Fibroblast of skin of scalp (primary cell): ENCODE results near the gene CYBC1.

Experiments
- DNase-seq: peaks from one replicate; pipeline ENCODE4 v3.0.0-alpha.2; 2013

CYBC1 gene

GRCh38 chr17:82446649-82447048 lies 3.9 kb downstream of the CYBC1 start:
- no peak for DNase-seq

GRCh38 chr17:82446124-82446523 lies 4.4 kb downstream of the CYBC1 start:
- DNase-seq: no peak

GRCh38 chr17:82445542-82445941 lies 5.0 kb downstream of the CYBC1 start:
- DNase-seq: no peak

GRCh38 chr17:82444941-82445521 lies 5.5 kb downstream of the CYBC1 start:
- DNase-seq: no peak

GRCh38 chr17:82444284-82444893 lies 6.2 kb downstream of the CYBC1 start:
- DNase-seq: no peak

- DNase-seq: no peak
Observed at GRCh38 chr17:82443465-82444283, 6.9 kb downstream of the CYBC1 start.

GRCh38 chr17:82442643-82443464 lies 7.7 kb downstream of the CYBC1 start:
- no peak for DNase-seq

- DNase-seq: no peak
Observed at GRCh38 chr17:82441691-82442487, 8.7 kb downstream of the CYBC1 start.

GRCh38 chr17:82440991-82441627 lies 9.4 kb downstream of the CYBC1 start:
- peak; percentile 25 for DNase-seq

- no peak for DNase-seq
Observed at GRCh38 chr17:82440469-82440981, 10.0 kb downstream of the CYBC1 start.

GRCh38 chr17:82439829-82440365 lies 10.7 kb downstream of the CYBC1 start:
- DNase-seq: no peak

- DNase-seq: no peak
Observed at GRCh38 chr17:82439194-82439828, 11.2 kb downstream of the CYBC1 start.

GRCh38 chr17:82438401-82439193 lies 12.0 kb downstream of the CYBC1 start:
- no peak for DNase-seq

- no peak for DNase-seq
Observed at GRCh38 chr17:82437325-82437668, 13.3 kb downstream of the CYBC1 start.

GRCh38 chr17:82436601-82437324 lies 13.8 kb downstream of the CYBC1 start:
- no peak for DNase-seq

GRCh38 chr17:82435601-82436583 lies 14.7 kb downstream of the CYBC1 start:
- no peak for DNase-seq

GRCh38 chr17:82435103-82435502 lies 15.4 kb downstream of the CYBC1 start:
- peak; percentile 8 for DNase-seq

- no peak for DNase-seq
Observed at GRCh38 chr17:82434216-82434565, 16.4 kb downstream of the CYBC1 start.
